SK-N-SH (cell line): ENCODE measurements around the gene TUBB1. TPM values are rescaled to one million over a fixed set of nuclear protein-coding genes. Genes with fewer than 3 reads are reported as not detected.

Experiments
- CTCF ChIA-PET: fragments of 300-600, 350-600 bp; formaldehyde crosslinking; extraction: SDS; loops from one replicate; lab custom pipeline; 2021; lab: Yijun Ruan, JAX
- POLR2A ChIA-PET: fragments of 350-600 bp; sonication (Branson Sonifier 250); formaldehyde crosslinking; extraction: SDS; loops from one replicate; lab custom pipeline; 2020; ENCODE audit warnings: antibody characterized with exemption, inconsistent platforms; lab: Yijun Ruan, JAX
- DNase-seq: peaks from one replicate; pipeline ENCODE4 v3.0.0; 2012
- H2AFZ ChIP-seq: fragments of 200-600 bp; sonication (generic); 2 replicates; pipeline ENCODE4 v1.8.1; 2016; ENCODE audit warnings: antibody characterized with exemption, mild to moderate bottlenecking, low read depth
- H3F3A ChIP-seq: fragments of 200-600 bp; sonication (generic); replicated peaks from 2 replicates; pipeline ENCODE3; 2016; ENCODE audit warnings: antibody characterized with exemption, mild to moderate bottlenecking; ENCODE audit not compliant: insufficient read depth
- H3K27ac ChIP-seq, 2 experiments: fragments of 200-500 bp in 1 of 2; fragments of 200-600 bp in 1 of 2; sonication (Bioruptor generic) in 1 of 2; sonication (generic), shearing (Covaris generic) in 1 of 2; 2 replicates each; pipeline versions ENCODE4 v1.5.1 to v1.6.1; 2014 to 2016; ENCODE audit warnings: low read depth in 2 of 2, inconsistent platforms in 1 of 2, low read length in 1 of 2, mild to moderate bottlenecking in 1 of 2, mixed read lengths in 1 of 2
- H3K27me3 ChIP-seq: fragments of 200-600 bp; sonication (generic), shearing (Covaris generic); 2 replicates; pipeline ENCODE4 v1.6.1; 2016; ENCODE audit warnings: mixed run types; ENCODE audit not compliant: insufficient read depth
- H3K36me3 ChIP-seq, 2 experiments: fragments of 200-500 bp in 1 of 2; fragments of 200-600 bp in 1 of 2; sonication (Bioruptor generic) in 1 of 2; sonication (generic) in 1 of 2; replicated peaks in 1 of 2; 2 replicates each; pipeline versions ENCODE3 to v1.5.1; 2014 to 2016; ENCODE audit warnings: low read length in 1 of 2, mild to moderate bottlenecking in 1 of 2; ENCODE audit not compliant: insufficient read depth in 2 of 2, control insufficient read depth in 1 of 2
- H3K4me1 ChIP-seq, 2 experiments: fragments of 200-500 bp in 1 of 2; fragments of 200-600 bp in 1 of 2; sonication (Bioruptor generic) in 1 of 2; sonication (generic), shearing (Covaris generic) in 1 of 2; 2 replicates each; pipeline versions ENCODE4 v1.5.1 to v1.6.1; 2014 to 2016; ENCODE audit warnings: low read depth in 1 of 2, low read length in 1 of 2, mixed run types in 1 of 2; ENCODE audit not compliant: insufficient read depth in 2 of 2, control insufficient read depth in 1 of 2
- H3K4me2 ChIP-seq: fragments of 200-600 bp; sonication (generic), shearing (Covaris generic); 2 replicates; pipeline ENCODE4 v1.6.1; 2017; ENCODE audit warnings: mixed run types
- H3K4me3 ChIP-seq, 2 experiments: fragments of 200-500 bp in 1 of 2; fragments of 200-600 bp in 1 of 2; sonication (Bioruptor generic) in 1 of 2; sonication (generic), shearing (Covaris generic) in 1 of 2; 2 replicates each; pipeline versions ENCODE4 v1.5.1 to v1.8.1; 2014 to 2016; ENCODE audit warnings: low read depth in 2 of 2, inconsistent platforms in 1 of 2, low read length in 1 of 2, mild to moderate bottlenecking in 1 of 2, mixed read lengths in 1 of 2, moderate library complexity in 1 of 2
- H3K79me2 ChIP-seq: fragments of 200-600 bp; sonication (generic); 2 replicates; pipeline ENCODE4 v1.8.1; 2017; ENCODE audit warnings: mild to moderate bottlenecking; ENCODE audit not compliant: insufficient read depth
- H3K9ac ChIP-seq: fragments of 200-600 bp; sonication (generic); 2 replicates; pipeline ENCODE4 v1.6.1; 2017; ENCODE audit warnings: mixed run types
- H3K9me2 ChIP-seq: fragments of 200-600 bp; sonication (generic); 2 replicates; pipeline ENCODE4 v1.6.1; 2017; ENCODE audit warnings: mixed run types
- H3K9me3 ChIP-seq: fragments of 200-600 bp; sonication (generic); 2 replicates; pipeline ENCODE4 v1.6.1; 2017; ENCODE audit warnings: mixed run types, mild to moderate bottlenecking, moderate library complexity
- H4K20me1 ChIP-seq: fragments of 200-600 bp; sonication (generic); 2 replicates; pipeline ENCODE4 v1.6.1; 2017; ENCODE audit warnings: mild to moderate bottlenecking, mixed run types; ENCODE audit not compliant: insufficient read depth
- CHD2 ChIP-seq: fragments of 150-350 bp; IDR thresholded peaks from 2 replicates; pipeline ENCODE4 v1.6.1; 2018; ENCODE audit warnings: low read length; ENCODE audit not compliant: partially characterized antibody
- EZH2phosphoT487 ChIP-seq: fragments of 200-600 bp; sonication (generic); IDR thresholded peaks from 2 replicates; pipeline ENCODE4 v1.6.1; 2017; ENCODE audit warnings: low read depth, mixed run types, mild to moderate bottlenecking, antibody characterized with exemption, moderate library complexity, borderline replicate concordance
- FOSL2 ChIP-seq: IDR thresholded peaks from 2 replicates; pipeline ENCODE4 v1.4.0; 2012; ENCODE audit warnings: low read depth, mild to moderate bottlenecking, moderate library complexity, borderline replicate concordance
- MEF2A ChIP-seq: IDR thresholded peaks from 2 replicates; pipeline ENCODE4 v1.4.0; 2012; ENCODE audit warnings: low read depth, borderline replicate concordance
- MXI1 ChIP-seq: IDR thresholded peaks from 2 replicates; pipeline ENCODE4 v1.6.1; 2012; ENCODE audit warnings: mild to moderate bottlenecking, low read depth, low read length, improper control_type of control experiment
- RCOR1 ChIP-seq: fragments of 150-350 bp; IDR thresholded peaks from 2 replicates; pipeline ENCODE4 v1.6.1; 2017; ENCODE audit warnings: antibody characterized with exemption, low read length
- RXRA ChIP-seq: IDR thresholded peaks from 2 replicates; pipeline ENCODE4 v1.4.0; 2012; ENCODE audit warnings: low read depth, mild to moderate bottlenecking, borderline replicate concordance
- SMC3 ChIP-seq: IDR thresholded peaks from 2 replicates; pipeline ENCODE4 v1.6.1; 2012; ENCODE audit warnings: low read depth, low read length, improper control_type of control experiment
- TAF1 ChIP-seq: IDR thresholded peaks from 2 replicates; pipeline ENCODE4 v1.6.1; 2012; ENCODE audit warnings: low read depth, mild to moderate bottlenecking, low read length, moderate library complexity, borderline replicate concordance
- WGBS: methylation state at CpG from one replicate; pipeline ENCODE4 v1.1.6; 2017; ENCODE audit warnings: low lambda C conversion rate; 5-methylcytosine and 5-hydroxymethylcytosine counted together
- polyA plus RNA-seq, 3 experiments: library from polyadenylated mRNA; depleted of rRNA; stranded (reverse); fragments of >200 nt; gene quantifications; 2 replicates each; pipeline ENCODE4 v1.2.3, GENCODE V29; 2012
- TF ChIP-seq, protein P1 (sequence below): IDR thresholded peaks from 2 replicates; pipeline ENCODE4 v1.4.0; 2012; ENCODE audit warnings: low read depth
- TF ChIP-seq, protein P2 (sequence below): IDR thresholded peaks from 2 replicates; pipeline ENCODE4 v1.4.0; 2012; ENCODE audit warnings: low read depth, borderline replicate concordance

The TUBB1 gene
- polyA plus RNA-seq, 1 of the 3 experiments (the other 2 are of a cell fraction), result not detected

DNA sequence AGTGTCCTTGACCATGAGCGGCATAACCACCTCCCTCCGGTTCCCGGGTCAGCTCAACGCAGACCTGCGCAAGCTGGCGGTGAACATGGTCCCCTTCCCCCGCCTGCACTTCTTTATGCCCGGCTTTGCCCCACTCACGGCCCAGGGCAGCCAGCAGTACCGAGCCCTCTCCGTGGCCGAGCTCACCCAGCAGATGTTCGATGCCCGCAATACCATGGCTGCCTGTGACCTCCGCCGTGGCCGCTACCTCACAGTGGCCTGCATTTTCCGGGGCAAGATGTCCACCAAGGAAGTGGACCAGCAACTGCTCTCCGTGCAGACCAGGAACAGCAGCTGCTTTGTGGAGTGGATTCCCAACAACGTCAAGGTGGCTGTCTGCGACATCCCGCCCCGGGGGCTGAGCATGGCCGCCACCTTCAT is 4.9 kb downstream of the TUBB1 start:
- 95% methylated on average over 18 of the region's 24 CpGs for WGBS
- no peak for DNase-seq
- Histone ChIP-seq H3K9ac (no peak overlapping the region), H2AFZ (no peak overlapping the region), H4K20me1 (peaks cover 37% of the 10 kb centered on the region), H3K36me3 (peaks cover 41 to 60% of the 10 kb centered on the region in 2 experiments), H3K27me3 (no peaks in the 10 kb centered on the region), H3K4me3 (no peak overlapping the region), H3K27ac (no peak overlapping the region; a peak in 1 of 4 replicates), H3K4me1 (peaks cover 14 to 25% of the 10 kb centered on the region in 2 experiments; a peak in 3 of 4 replicates), H3F3A (peaks cover 23% of the 10 kb centered on the region), H3K79me2 (peaks cover 58% of the 10 kb centered on the region), H3K4me2 (no peak overlapping the region), H3K9me2 (no peaks in the 10 kb centered on the region), H3K9me3 (no peaks in the 10 kb centered on the region)
- CTCF ChIA-PET, result interaction anchor here (1.0 kb wide), 1 partner anchor 380 kb away, joined by 4 read pairs; no protein-coding TSS in a partner anchor
- TF ChIP-seq RXRA (no peak), MXI1 (no peak), RCOR1 (no peak), CHD2 (no peak), SMC3 (no peak), MEF2A (no peak), TAF1 (no peak)
- TF ChIP-seq, protein P1, sequence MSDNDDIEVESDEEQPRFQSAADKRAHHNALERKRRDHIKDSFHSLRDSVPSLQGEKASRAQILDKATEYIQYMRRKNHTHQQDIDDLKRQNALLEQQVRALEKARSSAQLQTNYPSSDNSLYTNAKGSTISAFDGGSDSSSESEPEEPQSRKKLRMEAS, result no peak
- POLR2A ChIA-PET, result no interaction called here

DNA sequence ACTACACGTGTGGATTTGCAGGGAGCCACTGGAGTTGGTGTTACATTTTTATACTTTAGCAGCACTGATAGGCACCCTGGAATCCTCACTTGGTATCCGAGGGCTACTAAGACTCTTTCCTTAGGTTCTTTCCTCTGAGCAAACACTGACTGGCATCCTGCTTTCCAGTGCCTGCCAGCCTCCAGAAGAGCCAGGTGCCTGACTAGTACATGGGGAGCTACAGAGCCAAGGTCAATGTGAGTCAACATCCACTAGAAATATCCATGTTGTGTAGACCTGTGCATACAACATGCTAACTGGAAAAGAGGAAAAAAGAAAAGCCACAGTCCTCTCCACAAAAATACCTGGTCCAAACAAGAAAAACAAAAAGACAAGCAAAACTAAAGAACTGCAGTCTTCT is 5.9 kb downstream of the TUBB1 start:
- H3K9ac ChIP-seq, result no peak overlapping the region
- H3K27ac ChIP-seq, result no peak overlapping the region; a peak in 1 of 4 replicates
- WGBS, result 85% methylated on average over 2 of the region's 2 CpGs
- H3K4me2 ChIP-seq, result no peak overlapping the region
- ChIA-PET CTCF (interaction anchor here (1.0 kb wide), 1 partner anchor 379 kb away, joined by 4 read pairs; no protein-coding TSS in a partner anchor), POLR2A (no interaction called here)
- H3K9me2 ChIP-seq, result no peaks in the 10 kb centered on the region
- peaks cover 60% of the 10 kb centered on the region for H3K79me2 ChIP-seq
- TF ChIP-seq SMC3, result no peak
- H3F3A ChIP-seq, result peaks cover 23% of the 10 kb centered on the region
- DNase-seq, result no peak
- H2AFZ ChIP-seq, result no peak overlapping the region
- H3K36me3 ChIP-seq, result peaks cover 50 to 69% of the 10 kb centered on the region in 2 experiments
- H4K20me1 ChIP-seq, result peaks cover 39% of the 10 kb centered on the region
- H3K4me3 ChIP-seq, result no peak overlapping the region
- H3K4me1 ChIP-seq, result peaks cover 19 to 35% of the 10 kb centered on the region in 2 experiments; a peak in 3 of 4 replicates
- H3K9me3 ChIP-seq, result no peaks in the 10 kb centered on the region
- no peaks in the 10 kb centered on the region for H3K27me3 ChIP-seq

DNA sequence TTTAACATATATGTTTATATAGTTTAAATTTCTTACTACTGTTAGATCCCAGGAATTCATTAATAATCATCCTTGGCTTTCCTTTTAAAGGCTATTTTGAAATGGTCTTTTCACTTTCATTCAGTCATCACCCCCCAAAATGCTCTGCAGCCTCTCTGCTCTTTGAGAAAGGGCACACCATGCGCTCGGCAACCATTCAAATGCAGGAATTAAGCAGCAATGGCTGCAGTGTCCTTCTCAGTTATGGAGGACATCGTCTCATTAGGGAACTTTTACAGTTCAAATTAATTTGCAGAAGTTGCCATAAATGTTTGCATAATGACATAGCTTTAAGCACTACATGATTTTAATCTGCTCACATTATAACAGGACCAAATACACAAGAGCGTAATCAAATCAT is 6.3 kb downstream of the TUBB1 start:
- POLR2A ChIA-PET, result no interaction called here
- Histone ChIP-seq H3K4me1 (peaks cover 22 to 38% of the 10 kb centered on the region in 2 experiments; a peak in 3 of 4 replicates), H4K20me1 (peaks cover 39% of the 10 kb centered on the region), H3F3A (peaks cover 23% of the 10 kb centered on the region), H3K4me2 (no peak overlapping the region), H3K9ac (no peak overlapping the region), H3K27me3 (no peaks in the 10 kb centered on the region), H3K4me3 (no peak overlapping the region), H3K9me3 (no peaks in the 10 kb centered on the region), H3K9me2 (no peaks in the 10 kb centered on the region), H3K27ac (no peak overlapping the region; a peak in 1 of 4 replicates), H3K79me2 (peaks cover 63% of the 10 kb centered on the region), H2AFZ (no peak overlapping the region), H3K36me3 (peaks cover 54 to 74% of the 10 kb centered on the region in 2 experiments)
- CTCF ChIA-PET, result no interaction called here
- WGBS, result 86% methylated on average over 4 of the region's 4 CpGs
- no peak for TF ChIP-seq EZH2phosphoT487
- no peak for TF ChIP-seq FOSL2
- TF ChIP-seq, protein P2, sequence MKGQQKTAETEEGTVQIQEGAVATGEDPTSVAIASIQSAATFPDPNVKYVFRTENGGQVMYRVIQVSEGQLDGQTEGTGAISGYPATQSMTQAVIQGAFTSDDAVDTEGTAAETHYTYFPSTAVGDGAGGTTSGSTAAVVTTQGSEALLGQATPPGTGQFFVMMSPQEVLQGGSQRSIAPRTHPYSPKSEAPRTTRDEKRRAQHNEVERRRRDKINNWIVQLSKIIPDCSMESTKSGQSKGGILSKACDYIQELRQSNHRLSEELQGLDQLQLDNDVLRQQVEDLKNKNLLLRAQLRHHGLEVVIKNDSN, result no peak
- no peak for DNase-seq
